Stimulated activated naive CD4-positive, alpha-beta T cell treated with Interleukin-2 at 50 U/mL for 16 hours (primary cell): ENCODE measurements around the gene LTV1.
"Not testable (repeated sequence)": the region's sequence is repeated elsewhere in the genome, so short reads cannot be mapped to it uniquely, and the experiment has no call there.

Source experiments
- DNase-seq: peaks from one replicate; lab custom pipeline; 2025; lab: John Stamatoyannopoulos, UW

The LTV1 gene, protein sequence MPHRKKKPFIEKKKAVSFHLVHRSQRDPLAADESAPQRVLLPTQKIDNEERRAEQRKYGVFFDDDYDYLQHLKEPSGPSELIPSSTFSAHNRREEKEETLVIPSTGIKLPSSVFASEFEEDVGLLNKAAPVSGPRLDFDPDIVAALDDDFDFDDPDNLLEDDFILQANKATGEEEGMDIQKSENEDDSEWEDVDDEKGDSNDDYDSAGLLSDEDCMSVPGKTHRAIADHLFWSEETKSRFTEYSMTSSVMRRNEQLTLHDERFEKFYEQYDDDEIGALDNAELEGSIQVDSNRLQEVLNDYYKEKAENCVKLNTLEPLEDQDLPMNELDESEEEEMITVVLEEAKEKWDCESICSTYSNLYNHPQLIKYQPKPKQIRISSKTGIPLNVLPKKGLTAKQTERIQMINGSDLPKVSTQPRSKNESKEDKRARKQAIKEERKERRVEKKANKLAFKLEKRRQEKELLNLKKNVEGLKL

DNA sequence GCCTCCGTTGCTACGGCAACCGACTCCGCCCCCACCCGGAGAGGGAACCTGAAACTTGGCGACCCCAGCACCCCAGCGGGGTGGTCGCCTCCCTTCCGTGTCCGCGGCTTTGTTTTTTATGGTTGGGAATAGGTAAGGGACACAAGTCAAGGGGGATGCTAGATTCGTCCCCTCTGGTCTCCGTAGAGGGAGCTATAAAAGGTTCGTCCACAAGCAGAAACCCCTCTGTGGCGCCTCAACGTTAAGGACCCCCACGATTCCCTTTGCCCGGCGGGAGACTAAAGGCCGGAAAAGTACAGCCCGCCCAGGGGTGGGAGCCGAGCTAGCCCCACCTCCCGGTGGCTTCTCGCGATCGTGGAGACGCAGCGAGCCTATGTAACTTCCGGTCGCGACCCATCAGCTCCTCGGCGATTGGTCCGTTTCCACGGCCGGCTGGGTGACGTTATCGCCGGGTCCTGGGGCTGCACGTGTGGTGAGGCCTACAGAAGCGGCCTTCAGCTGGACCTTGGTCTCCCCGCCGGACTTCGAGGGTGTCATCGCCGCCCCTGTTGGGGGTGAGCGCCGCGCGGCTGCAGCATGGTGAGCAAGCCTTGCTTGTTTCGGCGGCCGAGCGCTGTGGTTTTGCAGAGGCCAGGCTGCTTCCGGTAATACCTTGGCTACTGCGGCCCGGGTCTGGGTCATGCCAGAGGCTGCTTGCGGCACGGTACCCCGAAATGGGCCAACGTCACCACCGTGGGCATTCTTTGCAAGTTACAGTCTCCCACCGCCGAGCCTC lies at the start of gene LTV1:
TSS of gene LTV1 (plus strand) at position 437 of the 775 bp plus-strand sequence. CDS start at position 577, 140 bp downstream.
- DNase-seq, result peak; percentile 90

DNA sequence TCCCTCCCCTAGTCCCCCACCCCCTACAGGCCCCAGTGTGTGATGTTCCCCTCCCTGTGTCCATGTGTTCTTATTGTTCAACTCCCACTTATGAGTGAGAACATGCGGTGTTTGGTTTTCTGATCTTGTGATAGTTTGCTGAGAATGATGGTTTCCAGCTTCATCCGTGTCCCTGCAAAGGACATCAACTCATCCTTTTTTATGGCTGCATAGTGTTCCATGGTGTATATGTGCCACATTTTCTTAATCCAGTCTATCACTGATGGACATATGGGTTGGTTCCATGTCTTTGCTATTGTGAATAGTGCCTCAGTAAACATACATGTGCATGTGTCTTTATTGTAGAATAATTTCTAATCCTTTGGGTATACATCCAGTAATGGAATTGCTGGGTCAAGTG lies 46.6 kb upstream of the LTV1 start:
- not testable (repeated sequence) for DNase-seq

DNA sequence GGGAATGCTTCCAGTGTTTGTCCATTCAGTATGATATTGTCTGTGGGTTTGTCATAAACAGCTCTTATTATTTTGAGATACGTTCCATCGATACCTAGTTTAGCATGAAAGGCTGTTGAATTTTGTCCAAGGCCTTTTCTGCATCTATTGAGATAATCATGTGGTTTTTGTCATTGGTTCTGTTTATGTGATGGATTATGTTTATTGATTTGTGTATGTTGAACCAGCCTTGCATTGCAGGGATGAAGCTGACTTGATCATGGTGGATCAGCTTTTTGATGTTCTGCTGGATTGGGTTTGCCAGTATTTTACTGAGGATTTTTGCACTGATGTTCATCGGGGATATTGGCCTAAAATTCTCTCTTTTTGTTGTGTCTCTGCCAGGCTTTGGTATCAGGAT lies 44.7 kb upstream of the LTV1 start:
- DNase-seq, result not testable (repeated sequence)

DNA sequence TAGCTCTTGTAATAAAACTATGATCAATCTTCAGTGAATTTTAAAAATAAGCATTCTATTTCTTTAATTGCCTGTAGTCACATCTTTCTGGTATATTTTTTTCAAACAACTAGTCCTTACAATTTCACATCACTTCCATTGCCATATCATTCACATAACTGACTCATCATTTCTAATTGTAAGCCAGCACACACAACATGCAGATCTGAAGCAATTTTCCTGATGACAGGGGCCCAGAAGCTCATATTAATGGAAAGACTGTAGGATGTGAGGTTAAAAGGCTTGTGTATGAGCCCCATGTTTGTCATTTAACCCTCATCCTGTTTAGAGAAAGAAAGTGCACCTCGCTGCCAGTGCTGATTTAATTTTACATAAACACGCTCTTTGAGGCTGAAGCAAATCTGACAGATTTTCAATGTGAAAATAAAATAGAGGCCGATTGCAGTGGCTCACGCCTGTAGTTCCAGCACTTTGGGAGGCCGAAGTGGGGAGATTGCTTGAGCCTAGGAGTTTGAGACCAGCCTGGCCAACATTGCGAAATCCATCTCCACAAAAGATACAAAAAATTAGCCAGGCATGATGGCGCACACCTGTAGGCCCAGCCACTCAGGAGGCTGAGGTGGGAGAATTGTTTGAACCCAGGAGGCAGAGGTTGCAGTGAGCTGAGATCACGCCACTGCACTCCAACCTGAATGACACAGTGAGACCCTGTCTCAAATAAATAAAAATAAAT lies 40.1 kb upstream of the LTV1 start:
- DNase-seq, result no peak

DNA sequence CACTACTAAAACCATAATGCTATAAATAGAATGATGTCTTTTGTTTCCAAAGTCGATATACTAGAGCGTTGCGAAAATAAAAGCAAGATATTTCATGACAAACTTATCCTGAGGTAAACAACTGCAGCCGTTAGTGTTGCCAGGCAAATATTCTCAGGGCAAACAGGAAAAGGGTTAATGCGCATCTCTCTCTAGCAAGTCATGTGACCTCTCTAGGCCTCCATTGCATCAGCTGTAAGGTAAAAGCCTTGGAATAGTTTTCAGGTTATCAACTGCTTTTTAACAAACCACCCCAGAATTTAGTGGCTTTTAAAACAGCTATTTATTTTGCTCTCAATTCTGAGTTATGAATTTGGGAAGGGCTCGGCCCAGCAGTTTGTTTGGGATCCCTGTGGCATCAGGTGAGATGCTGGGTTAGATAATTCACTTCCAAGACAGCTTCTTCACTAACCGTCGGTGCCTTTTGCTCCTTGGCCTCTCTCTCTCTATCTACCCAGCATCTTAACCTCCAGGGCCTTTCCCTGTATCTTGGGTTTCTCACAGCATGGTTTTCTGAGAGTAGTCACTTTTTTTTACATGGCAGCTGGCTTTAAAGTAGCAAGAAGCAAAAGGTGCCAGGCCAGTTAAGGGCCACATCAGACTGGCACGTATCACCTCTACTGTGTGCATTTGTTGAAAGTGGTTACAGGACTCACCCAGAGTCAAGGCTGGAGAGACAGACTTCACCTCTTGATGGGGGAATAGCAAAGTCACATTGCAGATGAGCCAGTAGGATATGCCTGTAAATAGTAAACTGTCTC lies 39.2 kb upstream of the LTV1 start:
- DNase-seq, result no peak

DNA sequence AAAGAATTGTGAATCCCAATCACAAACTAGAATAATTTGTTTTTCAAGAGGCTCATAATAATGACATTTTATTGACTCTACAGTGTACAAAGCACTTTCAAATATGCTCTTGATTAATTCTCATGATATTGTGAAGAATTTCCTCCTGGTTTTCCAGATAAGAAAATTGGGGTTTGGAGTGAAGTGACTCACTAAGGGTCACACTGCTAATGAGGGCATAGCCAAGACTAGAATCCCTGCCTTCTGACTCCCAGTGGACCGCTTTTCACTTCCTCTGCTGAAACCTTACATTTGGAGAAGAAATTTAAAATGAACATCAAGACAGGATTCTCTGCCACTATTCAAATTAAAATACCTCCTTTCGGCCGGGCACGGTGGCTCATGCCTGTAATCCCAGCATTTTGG lies 38.3 kb upstream of the LTV1 start:
- DNase-seq, result no peak

DNA sequence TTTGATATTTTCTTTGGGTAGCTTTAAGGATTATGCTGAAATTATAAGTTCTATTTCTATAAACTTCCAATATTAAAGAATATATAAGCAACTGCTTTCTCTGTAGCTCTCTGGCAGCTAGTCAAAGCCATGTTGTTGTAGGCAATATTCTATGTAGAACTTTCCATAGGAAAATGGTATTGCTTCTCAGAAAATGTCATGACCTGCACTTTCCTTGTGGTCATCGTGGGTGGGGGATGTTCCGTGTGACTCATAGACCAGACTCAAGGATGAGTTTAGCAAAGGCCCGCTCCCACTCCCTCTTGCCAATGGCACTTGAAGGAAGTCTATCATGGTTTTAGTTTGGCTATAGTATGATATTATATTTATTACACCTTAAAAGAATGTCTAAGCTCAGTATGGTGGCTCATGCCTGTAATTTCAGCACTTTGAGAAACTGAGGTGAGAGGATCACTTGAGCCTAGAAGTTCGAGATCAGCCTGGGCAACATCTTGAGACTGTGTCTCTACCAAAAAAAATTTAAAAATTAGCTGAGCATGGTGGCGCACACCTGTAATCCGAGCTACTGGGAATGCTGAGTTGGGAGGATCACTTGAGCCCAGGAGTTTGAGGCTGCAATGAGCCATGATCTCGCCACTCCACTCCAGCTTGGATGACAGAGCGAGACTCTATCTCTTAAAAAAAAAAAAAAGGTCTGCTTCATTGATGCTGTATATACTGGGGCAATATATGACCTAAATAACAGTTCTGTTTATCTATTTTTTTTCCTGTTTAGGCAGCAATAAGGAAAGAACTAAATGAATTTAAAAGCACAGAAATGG lies 36.6 kb upstream of the LTV1 start:
- peak; percentile 83 for DNase-seq

DNA sequence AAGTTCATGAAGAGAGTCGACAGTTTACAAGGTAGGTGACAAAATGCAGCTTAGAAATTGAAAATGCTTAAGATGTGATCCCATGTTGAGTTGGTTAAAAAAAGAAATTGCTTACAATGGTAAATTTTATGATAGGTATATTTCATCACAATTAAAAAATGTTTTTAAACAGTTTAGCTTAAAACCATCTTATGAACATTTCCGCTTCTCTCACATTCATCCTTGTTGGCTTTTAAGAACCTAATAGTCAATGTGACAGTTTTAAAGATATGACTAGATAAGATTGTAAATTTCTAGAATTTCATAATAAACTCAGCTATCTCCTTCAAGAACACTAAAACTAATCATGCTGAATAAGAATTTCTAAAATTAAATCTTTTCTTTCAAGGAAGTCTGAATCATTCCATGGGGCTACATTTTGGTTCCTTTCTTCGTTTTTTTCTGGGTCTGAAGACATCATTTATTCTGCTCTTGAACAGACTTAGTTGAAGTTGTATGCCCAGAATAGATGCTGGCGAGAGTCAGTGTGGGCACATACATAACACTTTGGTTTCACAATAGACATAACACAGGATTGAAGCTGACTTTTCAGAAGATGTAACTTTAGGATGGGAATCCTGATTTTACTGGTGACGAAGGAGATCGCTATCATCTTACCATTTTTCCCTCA lies 35.9 kb upstream of the LTV1 start:
- no peak for DNase-seq

DNA sequence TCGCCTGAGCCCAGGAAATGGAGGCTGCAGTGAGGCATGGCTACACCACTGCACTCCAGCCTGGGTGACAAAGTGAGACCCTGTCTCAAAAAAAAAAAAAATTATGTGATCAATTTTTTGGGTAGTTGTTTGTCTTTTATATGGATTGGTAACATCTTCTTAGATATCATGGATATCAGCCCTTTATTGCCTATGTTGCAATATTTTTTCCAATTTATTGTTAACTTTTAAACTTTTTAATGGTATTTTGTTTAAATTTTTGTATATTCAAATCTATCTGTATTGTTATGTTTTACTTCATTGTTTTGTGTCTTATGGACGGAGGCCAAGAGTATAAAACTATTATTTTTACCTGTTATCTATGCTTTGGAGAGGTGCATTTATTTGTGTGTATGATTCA lies 32.4 kb upstream of the LTV1 start:
- no peak for DNase-seq

DNA sequence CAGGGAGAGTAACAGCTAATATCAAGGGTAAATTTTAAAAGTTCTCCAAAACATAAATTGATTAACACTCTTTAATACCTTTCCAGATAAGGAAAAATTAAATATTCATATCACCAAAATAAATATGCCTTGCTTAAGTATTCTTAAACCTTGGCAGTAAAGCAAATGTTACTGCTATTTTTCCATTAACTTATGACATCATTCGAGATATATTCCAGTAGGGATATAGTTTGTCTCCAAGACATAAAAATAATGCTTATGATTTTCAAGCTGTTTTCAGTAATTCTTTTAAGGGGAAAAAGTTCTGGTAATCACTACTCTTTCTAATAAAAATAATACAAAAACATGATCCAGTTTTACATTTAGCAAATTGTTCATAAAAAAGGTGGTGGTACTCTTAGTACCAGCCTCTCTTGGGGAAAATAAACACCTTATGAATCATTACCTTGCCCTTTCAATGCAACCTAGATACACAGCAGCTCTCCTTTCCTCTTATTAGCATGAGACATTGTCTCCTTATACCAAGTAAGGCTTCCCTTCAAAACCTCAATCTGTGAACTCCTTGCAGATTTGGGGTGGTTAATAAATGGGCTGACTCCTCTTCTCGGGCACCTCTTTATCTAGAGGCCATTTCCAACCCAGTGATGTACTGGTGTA lies 31.5 kb upstream of the LTV1 start:
- no peak for DNase-seq

DNA sequence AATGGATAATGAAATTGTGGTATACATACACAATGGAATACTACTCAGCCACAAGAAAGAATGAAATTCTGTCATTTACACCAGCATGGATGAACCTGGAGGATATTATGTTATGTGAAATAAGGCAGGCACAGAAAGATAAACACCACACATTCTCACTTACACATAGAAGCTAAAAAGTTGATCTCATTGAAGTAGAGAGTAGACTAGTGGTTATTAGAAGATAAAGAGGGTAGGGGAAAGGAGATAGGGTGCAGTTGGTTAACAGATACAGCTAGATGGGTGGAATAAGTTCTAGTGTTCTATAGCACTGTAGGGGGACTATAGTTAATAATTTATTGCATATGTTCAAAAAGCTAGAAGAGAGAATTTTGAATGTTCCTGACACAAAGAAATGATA lies 25.5 kb upstream of the LTV1 start:
- DNase-seq, result no peak

DNA sequence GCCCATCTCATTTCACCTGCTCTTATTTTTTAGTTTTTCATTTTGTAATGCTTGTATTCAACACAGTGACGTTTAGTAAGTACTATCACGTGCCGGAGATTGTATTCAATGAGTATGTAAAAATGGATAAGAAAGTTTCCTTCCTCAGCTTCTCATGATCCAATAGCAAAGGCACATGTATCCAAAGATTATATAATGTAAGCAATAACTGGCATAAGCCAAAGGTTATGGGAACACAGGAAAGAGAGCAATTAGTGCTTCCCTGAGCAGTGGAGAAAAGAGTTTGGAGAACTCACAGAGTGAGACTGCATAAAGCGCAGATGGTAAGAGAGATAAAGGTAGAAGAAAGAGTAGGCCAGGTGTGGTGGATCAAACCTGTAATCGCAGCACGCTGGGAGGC lies 21.8 kb upstream of the LTV1 start:
- DNase-seq, result no peak

DNA sequence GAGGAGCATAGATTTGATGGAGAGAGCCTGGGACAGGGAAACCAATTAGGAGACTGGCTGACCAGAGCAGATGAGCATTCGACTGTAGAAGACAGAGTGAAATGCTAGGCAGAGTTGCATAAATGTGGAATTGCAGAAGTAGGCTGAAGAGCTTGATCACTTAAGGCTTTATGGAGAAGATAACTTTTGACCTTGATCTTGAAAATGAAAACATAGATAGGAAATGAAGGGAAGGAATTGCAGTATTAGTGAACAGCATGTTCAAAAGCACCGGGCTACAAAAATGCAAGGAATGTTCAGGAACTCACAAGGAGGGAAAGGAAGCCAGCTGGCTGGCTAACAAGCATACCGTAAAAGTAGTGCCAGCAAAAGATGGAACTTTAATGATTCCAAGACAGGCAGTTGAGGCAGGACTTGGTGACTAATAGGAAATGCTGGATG lies 20.5 kb upstream of the LTV1 start:
- no peak for DNase-seq

DNA sequence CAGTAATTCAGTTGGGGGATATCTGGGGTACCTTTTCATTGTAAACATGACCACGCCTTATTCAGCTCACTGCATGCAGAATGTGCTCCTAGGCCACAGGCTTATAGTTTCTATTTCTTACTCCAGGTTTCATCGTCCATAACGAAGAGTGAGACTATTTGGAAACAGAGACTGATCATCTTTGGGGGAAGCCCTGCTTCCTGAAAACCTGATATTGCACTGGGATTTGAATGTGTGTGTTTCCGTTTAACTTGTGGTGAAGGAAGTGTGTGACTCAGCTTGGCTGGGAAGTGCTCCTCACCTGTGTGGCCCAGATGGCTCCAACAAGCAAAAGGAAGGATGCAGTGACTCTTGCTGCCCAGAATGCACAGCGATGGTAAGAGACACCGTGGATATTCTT lies 19.6 kb upstream of the LTV1 start:
- DNase-seq, result no peak

DNA sequence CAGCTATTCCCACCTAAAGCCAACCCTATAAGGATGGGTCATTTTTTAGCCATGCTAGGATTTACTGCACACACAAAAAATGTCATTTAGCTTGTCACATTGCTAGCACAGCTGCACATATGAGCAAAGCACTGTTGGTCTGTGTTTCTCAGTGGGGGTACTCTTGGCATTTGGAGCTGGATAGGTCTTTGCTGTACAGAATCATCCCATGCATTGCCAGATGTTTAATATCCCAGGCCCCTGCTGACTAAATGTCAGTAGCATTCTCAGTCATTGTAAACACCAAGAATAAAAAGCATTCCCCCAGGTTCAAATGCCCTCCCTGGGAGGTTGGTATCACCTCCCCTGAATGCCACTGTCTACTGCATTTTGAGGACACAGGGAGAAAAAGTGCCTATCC lies 14.6 kb upstream of the LTV1 start:
- DNase-seq, result no peak

DNA sequence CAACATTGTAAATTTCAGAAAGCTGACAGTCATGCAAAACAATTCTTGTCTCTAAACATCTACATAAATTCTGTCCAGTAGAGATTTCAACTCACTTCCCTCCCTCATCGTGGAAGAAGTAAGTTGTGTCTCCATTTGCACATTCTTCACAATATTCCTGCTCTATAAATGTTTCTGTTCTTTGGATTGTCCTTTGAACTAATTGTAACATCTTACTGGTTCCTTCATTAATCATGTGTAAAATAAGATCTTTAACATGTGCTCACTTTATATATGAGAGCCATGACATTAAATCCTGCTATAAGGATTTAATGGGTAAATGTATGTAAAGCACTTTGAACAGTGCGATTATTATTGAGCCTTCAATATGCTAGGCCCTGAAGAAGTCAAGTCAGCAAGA lies 7.0 kb upstream of the LTV1 start:
- DNase-seq, result no peak

DNA sequence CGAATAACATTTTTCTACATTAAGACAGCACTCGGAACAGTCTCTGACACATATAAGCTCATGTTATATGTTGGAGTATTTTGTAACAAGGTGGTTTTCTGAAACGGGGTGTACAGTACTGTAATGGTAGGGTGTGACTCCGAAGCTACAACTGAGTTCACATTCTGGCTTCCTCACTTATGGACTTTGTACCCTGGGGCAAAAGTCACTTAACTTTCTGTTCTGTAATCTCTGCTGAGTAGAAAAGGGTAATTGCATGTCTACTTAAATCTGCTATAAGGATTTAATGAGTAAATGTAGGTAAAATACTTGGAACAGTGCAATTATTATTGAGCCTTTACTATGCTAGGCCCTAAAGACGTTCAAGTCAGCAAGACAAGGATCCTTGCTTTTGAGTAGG lies 4.7 kb upstream of the LTV1 start:
- DNase-seq, result no peak

DNA sequence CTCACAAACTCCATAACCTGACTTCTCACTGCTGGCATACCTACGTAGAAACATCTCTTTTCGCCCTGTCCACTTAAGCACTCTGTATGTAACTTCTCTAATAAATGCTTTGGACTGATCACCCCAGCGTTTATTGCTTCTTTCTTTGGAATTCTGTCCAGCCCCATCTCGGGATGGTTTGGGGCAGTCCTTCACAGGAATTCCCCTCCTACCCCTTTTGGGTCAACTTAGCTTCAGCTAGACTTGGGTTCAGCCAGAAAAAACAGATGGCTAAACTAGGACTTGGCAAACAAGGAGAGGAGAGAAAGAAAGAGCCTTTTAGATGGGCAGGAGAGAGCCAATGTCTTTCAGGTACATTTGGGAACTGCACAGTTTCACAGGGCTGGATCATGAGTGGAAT lies 3.9 kb upstream of the LTV1 start:
- DNase-seq, result no peak

DNA sequence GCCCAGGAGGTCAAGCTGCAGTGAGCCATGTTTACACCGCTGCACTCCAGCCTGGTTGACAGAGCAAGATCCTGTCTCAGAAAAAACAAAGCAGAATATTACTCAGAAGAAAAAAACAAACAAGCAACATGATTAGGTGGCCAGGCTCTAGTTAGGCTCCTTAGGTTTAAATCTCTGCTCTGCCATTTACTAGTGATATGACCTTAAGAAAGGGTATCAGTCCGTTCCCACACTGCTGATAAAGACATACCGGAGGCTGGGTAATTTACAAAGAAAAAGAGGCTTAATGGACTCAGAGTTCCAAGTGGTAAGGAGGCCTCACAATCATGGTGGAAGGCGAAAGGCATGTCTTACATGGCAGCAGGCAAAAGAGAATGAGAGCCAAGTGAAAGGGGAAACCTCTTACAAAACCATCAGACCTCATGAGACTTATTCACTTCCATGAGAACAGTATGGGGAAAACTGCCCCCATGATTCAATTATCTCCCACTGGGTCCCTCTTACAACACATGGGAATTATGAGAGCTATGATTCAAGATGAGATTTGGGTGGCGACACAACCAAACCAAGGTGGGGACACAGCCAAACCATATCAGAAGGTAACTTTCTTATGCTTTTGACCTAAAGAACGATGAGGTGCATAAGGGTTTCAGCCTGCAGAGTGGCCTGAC lies 2.4 kb upstream of the LTV1 start:
- DNase-seq, result no peak
